ENCODE data around the gene ADAMTS5. TPM values are rescaled to one million over a fixed set of nuclear protein-coding genes. Genes with fewer than 3 reads are reported as not detected.

The ADAMTS5 gene
- total and polyA plus RNA-seq, 9 of the 15 experiments (the other 6 are each of a cell fraction or from before 2014, with no cell fraction given) = not detected

DNA sequence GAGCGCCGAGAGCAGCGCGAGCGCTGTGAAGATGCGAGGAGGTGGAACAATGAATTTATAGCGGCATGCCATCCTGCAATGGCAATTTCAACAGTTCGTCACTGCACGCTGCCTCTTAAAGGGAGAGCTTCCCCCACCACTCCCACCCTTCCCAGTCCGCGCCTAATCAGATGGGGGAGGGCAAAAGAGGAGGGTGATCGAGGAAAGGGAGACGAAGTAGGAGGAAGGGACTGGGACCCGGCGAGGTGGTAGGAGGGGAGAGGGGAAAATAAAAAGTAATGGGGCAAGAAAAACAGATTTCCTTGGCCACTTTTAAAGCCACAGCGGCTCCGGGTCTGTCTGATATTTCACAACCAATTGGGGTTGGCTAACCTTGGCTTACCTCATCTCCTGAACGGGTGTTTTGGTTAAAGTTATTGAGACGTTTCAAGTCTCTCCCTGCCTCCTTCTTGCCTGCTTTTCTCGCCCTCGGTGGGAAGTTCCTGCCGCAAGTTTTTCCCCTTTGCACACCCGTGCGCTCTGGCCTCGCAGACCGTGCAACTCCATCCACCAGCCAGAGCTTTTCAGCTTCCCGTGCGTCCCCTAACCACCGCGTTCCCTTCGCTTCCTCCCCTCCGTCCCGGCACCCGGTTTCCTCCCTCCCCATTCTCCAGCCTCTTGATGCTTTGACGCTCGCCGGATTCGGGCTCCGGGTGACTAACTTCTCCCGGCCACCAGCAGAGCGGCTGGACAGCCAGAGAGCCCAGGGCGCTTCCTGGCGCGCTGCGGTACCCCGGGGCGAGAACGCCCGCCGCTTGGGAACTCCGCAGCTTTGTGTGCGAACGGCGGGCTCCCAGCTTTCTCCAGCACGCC lies at the start of gene ADAMTS5 (continued):
- TF ChIP-seq, protein P1, sequence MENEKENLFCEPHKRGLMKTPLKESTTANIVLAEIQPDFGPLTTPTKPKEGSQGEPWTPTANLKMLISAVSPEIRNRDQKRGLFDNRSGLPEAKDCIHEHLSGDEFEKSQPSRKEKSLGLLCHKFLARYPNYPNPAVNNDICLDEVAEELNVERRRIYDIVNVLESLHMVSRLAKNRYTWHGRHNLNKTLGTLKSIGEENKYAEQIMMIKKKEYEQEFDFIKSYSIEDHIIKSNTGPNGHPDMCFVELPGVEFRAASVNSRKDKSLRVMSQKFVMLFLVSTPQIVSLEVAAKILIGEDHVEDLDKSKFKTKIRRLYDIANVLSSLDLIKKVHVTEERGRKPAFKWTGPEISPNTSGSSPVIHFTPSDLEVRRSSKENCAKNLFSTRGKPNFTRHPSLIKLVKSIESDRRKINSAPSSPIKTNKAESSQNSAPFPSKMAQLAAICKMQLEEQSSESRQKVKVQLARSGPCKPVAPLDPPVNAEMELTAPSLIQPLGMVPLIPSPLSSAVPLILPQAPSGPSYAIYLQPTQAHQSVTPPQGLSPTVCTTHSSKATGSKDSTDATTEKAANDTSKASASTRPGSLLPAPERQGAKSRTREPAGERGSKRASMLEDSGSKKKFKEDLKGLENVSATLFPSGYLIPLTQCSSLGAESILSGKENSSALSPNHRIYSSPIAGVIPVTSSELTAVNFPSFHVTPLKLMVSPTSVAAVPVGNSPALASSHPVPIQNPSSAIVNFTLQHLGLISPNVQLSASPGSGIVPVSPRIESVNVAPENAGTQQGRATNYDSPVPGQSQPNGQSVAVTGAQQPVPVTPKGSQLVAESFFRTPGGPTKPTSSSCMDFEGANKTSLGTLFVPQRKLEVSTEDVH (IDR thresholded peaks at IDR 0.05; ENCODE audit: low read depth, partially characterized antibody) = no peak
- TF ChIP-seq DIDO1 (tag; IDR thresholded peaks at IDR 0.05; ENCODE audit: low read depth) = no peak
- TF ChIP-seq KHSRP (IDR thresholded peaks at IDR 0.05) = no peak

DNA sequence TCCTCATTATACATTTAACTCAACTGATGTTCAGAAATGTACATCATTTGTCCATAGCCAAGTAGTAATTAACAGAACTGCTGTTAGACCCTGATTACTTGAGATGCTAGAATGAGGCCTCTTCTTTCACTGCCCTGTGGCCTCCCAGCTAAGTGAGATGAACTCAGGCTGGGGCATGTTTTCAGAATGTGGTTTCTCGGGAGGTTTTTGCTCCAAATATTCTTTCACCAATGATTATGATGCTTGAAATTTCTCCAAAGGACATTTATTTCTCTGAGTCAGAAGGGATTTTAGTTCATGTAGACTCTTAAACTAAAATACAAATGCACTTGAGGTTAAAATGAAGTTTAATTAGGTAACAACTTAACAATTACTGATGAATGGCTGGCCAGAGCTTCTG lies 34.6 kb upstream of the ADAMTS5 start:
- DNase-seq (ENCODE audit: extremely low read depth in 1 of 4, low spot score in 3 of 4) (no peak), FAIRE-seq (no peak), ATAC-seq (no peak)
- Histone ChIP-seq H3K9me1 (ENCODE audit: control insufficient read depth, insufficient read depth, low read length) (no peaks in the 10 kb centered on the region), H3K4me2 (ENCODE audit: insufficient read depth, low read length) (no peak overlapping the region), H2AFZ (ENCODE audit: low read depth, low read length) (no peak overlapping the region), H3K9ac (ENCODE audit: insufficient read depth in 1 of 2, low read depth in 2 of 2, low read length in 2 of 2) (no peak overlapping the region), H3K79me2 (ENCODE audit: control insufficient read depth, insufficient read depth, low read length) (no peaks in the 10 kb centered on the region), H4K20me1 (replicated peaks; ENCODE audit: control insufficient read depth, insufficient read depth, low read length) (no peaks in the 10 kb centered on the region), H3K9me3 (replicated peaks; ENCODE audit: control insufficient read depth, insufficient read depth, low read depth, low read length) (peaks cover 3% of the 10 kb centered on the region; the same call in 1 of the 2 replicates), H3K36me3 (ENCODE audit: control insufficient read depth, insufficient read depth, low read length) (no peaks in the 10 kb centered on the region), H3K4me3 (no peak overlapping the region), H3K27ac (ENCODE audit: extremely low read depth, low read depth, low read length) (no peak overlapping the region), H3K4me1 (replicated peaks in 1 of 2; ENCODE audit: control insufficient read depth in 2 of 2, insufficient read depth in 2 of 2, low read length in 2 of 2) (no peaks in the 10 kb centered on the region), H3K27me3 (ENCODE audit: control insufficient read depth in 2 of 2, insufficient read depth in 2 of 2, low read length in 2 of 2) (no peaks in the 10 kb centered on the region)
- in situ Hi-C loops (cut with MboI) = no loop called here
- ChIA-PET POLR2A (no interaction called here), CTCF (ENCODE audit: low intra/inter-chr PET ratio) (no interaction called here)
- intact Hi-C loops (cut with micrococcal nuclease) = no loop called here
- no TSS peak for BruUV-seq (replicated peaks)
- 0% methylated on average over 1 of the region's 1 CpG for WGBS (ENCODE audit: insufficient coverage, low coverage, missing lambda C conversion rate)
- TF ChIP-seq MAFF (IDR thresholded peaks at IDR 0.05; ENCODE audit: low read length) (no peak), NR4A1 (CRISPR knock-in tag; IDR thresholded peaks at IDR 0.05) (no peak), NR4A1 (tag; IDR thresholded peaks at IDR 0.05) (no peak), KDM5B (IDR thresholded peaks at IDR 0.05; ENCODE audit: insufficient replicate concordance, low read depth, low read length) (no peak), SMARCA5 (IDR thresholded peaks at IDR 0.05) (no peak), MTA1 (IDR thresholded peaks at IDR 0.05; ENCODE audit: borderline replicate concordance) (no peak), E2F3 (CRISPR knock-in tag; IDR thresholded peaks at IDR 0.05) (no peak), SMARCE1 (IDR thresholded peaks at IDR 0.05) (no peak), ATF1 (CRISPR knock-in tag; IDR thresholded peaks at IDR 0.05) (no peak), ATF1 (tag; IDR thresholded peaks at IDR 0.05) (no peak), ZFP36 (IDR thresholded peaks at IDR 0.05; ENCODE audit: low read depth, low read length, partially characterized antibody) (no peak), ZSCAN29 (IDR thresholded peaks at IDR 0.05) (no peak), ZNF764 (CRISPR knock-in tag; IDR thresholded peaks at IDR 0.05; ENCODE audit: low read depth) (no peak)
- TF ChIP-seq, protein P2, sequence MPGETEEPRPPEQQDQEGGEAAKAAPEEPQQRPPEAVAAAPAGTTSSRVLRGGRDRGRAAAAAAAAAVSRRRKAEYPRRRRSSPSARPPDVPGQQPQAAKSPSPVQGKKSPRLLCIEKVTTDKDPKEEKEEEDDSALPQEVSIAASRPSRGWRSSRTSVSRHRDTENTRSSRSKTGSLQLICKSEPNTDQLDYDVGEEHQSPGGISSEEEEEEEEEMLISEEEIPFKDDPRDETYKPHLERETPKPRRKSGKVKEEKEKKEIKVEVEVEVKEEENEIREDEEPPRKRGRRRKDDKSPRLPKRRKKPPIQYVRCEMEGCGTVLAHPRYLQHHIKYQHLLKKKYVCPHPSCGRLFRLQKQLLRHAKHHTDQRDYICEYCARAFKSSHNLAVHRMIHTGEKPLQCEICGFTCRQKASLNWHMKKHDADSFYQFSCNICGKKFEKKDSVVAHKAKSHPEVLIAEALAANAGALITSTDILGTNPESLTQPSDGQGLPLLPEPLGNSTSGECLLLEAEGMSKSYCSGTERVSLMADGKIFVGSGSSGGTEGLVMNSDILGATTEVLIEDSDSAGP (CRISPR knock-in tag; IDR thresholded peaks at IDR 0.05) = no peak
- TF ChIP-seq, protein P3, sequence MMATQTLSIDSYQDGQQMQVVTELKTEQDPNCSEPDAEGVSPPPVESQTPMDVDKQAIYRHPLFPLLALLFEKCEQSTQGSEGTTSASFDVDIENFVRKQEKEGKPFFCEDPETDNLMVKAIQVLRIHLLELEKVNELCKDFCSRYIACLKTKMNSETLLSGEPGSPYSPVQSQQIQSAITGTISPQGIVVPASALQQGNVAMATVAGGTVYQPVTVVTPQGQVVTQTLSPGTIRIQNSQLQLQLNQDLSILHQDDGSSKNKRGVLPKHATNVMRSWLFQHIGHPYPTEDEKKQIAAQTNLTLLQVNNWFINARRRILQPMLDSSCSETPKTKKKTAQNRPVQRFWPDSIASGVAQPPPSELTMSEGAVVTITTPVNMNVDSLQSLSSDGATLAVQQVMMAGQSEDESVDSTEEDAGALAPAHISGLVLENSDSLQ (IDR thresholded peaks at IDR 0.05) = no peak

All from K562 (cell line).